ENCODE results near the gene OOSP4B.
"Not testable (repeated sequence)": the region's sequence is repeated elsewhere in the genome, so short reads cannot be mapped to it uniquely, and the experiment has no call there.

OOSP4B gene

DNA sequence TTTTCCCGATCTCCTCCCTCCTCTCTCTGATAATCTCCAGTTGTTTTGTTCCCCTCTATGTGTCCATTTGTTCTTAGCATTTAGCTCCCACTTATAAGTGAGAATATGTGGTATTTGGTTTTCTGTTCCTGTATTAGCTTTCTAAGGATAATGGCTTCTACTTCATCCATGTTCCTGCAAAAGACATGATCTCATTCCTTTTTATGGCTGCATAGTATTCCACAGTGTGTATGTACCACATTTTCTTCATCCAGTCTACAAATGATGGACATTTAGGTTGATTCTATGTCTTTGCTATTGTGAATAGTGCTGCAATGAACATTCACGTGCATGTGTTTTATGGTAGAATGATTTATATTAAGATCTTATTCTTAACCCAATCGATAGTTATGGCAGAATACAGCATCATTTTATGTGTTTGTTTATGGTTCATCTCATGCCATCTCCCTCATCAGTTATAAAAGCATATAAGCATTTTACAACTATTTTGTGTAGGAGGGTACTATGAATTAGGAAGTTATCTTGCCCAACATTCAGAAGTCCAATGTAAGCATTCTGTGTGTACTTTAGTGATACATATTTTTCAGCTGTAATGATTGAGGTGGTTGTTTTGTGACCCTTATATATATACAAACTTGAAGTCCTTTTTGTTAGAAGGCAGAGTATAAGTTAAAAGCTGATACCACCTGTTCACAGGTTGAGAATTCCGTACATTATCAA is 42.7 kb downstream of the OOSP4B start:
- DNase-seq (ENCODE audit: low spot score), result no peak

- DNase-seq (ENCODE audit: low spot score), result no peak
Measured at GRCh38 chr11:60064111-60064510, 47.1 kb downstream of the OOSP4B start.

DNA sequence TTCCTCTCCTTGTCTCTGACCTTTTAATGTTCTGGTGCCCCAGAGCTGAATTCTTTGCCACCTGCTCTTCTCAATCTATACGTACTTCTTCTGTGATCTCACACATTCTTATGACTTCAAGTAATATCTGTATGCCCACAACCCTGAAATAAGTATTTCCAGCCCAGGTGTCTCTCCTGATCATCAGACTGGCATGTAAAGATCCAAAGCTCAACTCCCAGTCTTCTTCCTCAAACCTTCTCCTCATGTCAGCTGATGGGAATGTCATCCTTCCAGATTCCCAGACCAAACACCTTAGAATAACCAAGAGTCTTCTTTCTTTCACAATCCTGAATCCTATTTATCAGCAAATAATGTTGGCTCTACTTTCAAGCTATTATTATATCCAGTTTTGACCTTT is 48.8 kb downstream of the OOSP4B start:
- DNase-seq (ENCODE audit: low spot score), result no peak

DNA sequence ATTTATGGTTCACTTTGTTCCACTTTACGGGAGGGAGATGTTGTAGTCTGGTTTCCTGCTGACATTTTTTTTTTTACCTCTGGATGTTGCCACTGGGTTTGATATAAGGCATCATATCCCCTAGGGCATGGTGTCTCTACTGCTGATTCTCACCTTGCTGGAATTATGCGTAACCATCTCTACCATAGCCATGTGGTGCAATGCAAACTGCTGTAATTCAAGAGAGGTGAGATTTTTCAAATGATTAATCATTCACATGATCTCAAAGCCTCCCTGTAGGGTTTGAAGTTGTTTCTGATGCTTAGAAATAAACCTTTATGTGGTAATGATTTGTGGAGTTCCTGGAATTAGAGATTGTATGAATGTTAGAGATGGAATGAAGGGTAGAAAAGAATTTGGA is 52.5 kb downstream of the OOSP4B start:
- no peak for DNase-seq (ENCODE audit: low spot score)

DNA sequence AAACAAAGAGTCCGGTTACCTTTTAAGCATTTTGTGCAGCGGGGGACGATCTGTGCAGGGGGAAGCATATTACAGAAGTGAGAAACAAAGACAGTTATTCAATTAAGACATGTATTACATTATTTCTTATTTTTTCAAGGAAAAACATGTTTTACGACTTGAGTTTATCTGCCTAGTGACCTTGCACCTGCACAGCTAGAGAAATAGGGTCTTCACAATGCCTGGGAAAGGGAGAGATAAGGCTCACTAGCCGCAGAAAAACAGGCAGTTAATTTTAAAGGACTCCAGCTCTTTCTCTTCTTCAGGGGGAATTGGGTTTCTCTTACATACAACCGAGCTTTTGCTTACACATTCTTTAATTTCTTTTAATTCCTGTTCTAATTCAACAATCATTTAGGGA is 54.7 kb downstream of the OOSP4B start:
- not testable (repeated sequence) for DNase-seq (ENCODE audit: low spot score)

DNA sequence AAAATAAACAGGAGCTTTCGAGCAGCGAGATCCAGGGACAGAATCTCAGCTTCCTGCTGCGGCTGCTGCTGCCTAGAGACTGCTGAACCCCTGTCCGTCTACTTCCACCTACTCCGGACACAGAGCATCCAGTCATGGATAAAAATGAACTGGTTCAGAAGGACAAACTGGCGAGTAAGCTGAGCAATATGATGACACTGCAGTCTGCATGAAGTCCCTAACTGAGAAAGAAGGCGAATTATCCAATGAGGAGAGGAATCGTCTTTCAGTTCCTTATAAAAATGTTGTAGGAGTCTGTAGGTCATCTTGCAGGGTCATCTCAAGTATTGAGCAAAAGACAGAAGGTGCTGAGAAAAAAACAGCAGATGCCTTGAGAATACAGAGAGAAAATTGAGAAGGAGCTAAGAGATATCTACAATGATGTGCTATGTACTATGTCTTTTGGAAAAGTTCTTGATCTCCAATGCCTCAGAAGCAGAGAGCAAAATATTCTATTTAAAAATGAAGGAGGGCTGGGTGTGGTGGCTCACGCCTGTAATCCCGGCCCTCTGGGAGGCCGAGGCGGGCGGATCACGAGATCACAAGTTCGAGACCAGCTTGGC is 60.3 kb downstream of the OOSP4B start:
- no peak for DNase-seq (ENCODE audit: low spot score)

DNA sequence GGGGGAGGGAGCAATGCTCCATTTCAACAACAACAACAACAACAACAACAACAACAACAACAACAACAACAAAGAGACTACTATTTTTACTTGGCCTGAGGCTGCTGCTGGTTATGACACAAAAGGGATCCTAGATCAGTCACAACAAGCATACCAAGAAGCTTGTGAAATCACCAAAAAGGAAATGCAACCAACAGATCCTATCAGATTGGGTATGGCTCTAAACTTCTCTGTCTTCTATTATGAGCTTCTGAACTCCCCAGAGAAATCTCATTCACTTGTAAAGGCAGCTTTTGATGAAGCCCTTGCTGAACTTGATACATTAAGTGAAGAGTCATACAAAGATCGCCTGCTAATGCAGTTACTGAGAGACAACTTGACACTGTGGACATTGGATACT is 61.0 kb downstream of the OOSP4B start:
- no peak for DNase-seq (ENCODE audit: low spot score)

DNA sequence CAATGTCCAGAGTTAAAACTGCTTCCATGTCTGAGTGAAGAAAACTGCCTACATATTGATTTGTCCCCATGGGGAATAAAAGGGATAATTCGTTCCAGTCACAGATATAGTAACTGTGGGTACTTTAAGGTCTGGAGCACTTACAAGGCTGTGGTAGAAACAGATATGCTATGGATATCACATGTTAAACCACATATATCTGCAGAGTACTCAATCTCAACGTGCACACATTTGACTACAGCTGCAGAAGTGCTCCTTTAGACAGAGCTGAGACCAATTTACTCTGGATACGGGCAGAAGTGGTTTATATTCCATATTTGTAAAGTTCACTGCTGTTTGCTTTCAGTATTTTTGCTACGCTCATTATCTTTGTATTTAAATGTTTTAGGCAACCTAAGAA is 61.8 kb downstream of the OOSP4B start:
- no peak for DNase-seq (ENCODE audit: low spot score)

- no peak for DNase-seq (ENCODE audit: low spot score)
Measured at GRCh38 chr11:60080535-60080934, 63.6 kb downstream of the OOSP4B start.
